ENCODE results near the gene NACC1. TPM values are rescaled to one million over a fixed set of nuclear protein-coding genes. Genes with fewer than 3 reads are reported as not detected.

NACC1 gene
- total RNA-seq, 1 experiment from 2014 or later = 237 TPM

GRCh38 chr19:13086341-13086740 lies 31.7 kb upstream of the NACC1 start:
- Mint-ChIP-seq H3K4me1 (peaks cover 31% of the 10 kb centered on the region), H3K27me3 (ENCODE audit: low read depth) (peaks cover 17% of the 10 kb centered on the region), H3K27ac (no peak overlapping the region), H3K9me3 (no peaks in the 10 kb centered on the region), H3K4me3 (no peak overlapping the region), H3K36me3 (no peaks in the 10 kb centered on the region)
- no peak for DNase-seq (ENCODE audit: low spot score)
- ATAC-seq = no peak
- ChIA-PET POLR2A (no interaction called here), CTCF (interaction anchor here (1.0 to 20.5 kb wide), 8 partner anchors 8 to 121 kb away, joined by 4 to 294 read pairs (median 12); no protein-coding TSS in a partner anchor)
- TF ChIP-seq ZNF263 (CRISPR knock-in tag; IDR thresholded peaks at IDR 0.05; ENCODE audit: low read depth) (no peak), JAZF1 (CRISPR knock-in tag; IDR thresholded peaks at IDR 0.05) (no peak), ZSCAN18 (CRISPR knock-in tag; IDR thresholded peaks at IDR 0.05) (no peak)
- TF ChIP-seq, protein P1, sequence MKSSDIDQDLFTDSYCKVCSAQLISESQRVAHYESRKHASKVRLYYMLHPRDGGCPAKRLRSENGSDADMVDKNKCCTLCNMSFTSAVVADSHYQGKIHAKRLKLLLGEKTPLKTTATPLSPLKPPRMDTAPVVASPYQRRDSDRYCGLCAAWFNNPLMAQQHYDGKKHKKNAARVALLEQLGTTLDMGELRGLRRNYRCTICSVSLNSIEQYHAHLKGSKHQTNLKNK (CRISPR knock-in tag; IDR thresholded peaks at IDR 0.05) = no peak

GRCh38 chr19:13087295-13087694 lies 30.8 kb upstream of the NACC1 start:
- POLR2A ChIA-PET = no interaction called here
- no peak for ATAC-seq
- CTCF ChIA-PET = interaction anchor here (0.5 to 20.5 kb wide), 8 partner anchors 9 to 122 kb away, joined by 3 to 294 read pairs (median 6); no protein-coding TSS in a partner anchor
- H3K4me3 Mint-ChIP-seq = no peak overlapping the region
- H3K27ac Mint-ChIP-seq = no peak overlapping the region
- no peaks in the 10 kb centered on the region for H3K9me3 Mint-ChIP-seq
- no peaks in the 10 kb centered on the region for H3K36me3 Mint-ChIP-seq
- TF ChIP-seq MYBL2 (CRISPR knock-in tag; IDR thresholded peaks at IDR 0.05) (no peak), SMAD4 (CRISPR knock-in tag; IDR thresholded peaks at IDR 0.05) (no peak), ZNF121 (CRISPR knock-in tag; IDR thresholded peaks at IDR 0.05) (no peak), EMX1 (CRISPR knock-in tag; IDR thresholded peaks at IDR 0.05) (no peak), ZNF263 (CRISPR knock-in tag; IDR thresholded peaks at IDR 0.05; ENCODE audit: low read depth) (no peak), ERG (CRISPR knock-in tag; IDR thresholded peaks at IDR 0.05) (no peak), ZNF396 (CRISPR knock-in tag; IDR thresholded peaks at IDR 0.05; ENCODE audit: borderline replicate concordance) (no peak), TCF7 (CRISPR knock-in tag; IDR thresholded peaks at IDR 0.05; ENCODE audit: low read depth) (no peak), RELA (CRISPR knock-in tag; IDR thresholded peaks at IDR 0.05; ENCODE audit: borderline replicate concordance) (no peak)
- TF ChIP-seq, protein P2, sequence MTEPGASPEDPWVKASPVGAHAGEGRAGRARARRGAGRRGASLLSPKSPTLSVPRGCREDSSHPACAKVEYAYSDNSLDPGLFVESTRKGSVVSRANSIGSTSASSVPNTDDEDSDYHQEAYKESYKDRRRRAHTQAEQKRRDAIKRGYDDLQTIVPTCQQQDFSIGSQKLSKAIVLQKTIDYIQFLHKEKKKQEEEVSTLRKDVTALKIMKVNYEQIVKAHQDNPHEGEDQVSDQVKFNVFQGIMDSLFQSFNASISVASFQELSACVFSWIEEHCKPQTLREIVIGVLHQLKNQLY (CRISPR knock-in tag; IDR thresholded peaks at IDR 0.05) = no peak
- TF ChIP-seq, protein P3, sequence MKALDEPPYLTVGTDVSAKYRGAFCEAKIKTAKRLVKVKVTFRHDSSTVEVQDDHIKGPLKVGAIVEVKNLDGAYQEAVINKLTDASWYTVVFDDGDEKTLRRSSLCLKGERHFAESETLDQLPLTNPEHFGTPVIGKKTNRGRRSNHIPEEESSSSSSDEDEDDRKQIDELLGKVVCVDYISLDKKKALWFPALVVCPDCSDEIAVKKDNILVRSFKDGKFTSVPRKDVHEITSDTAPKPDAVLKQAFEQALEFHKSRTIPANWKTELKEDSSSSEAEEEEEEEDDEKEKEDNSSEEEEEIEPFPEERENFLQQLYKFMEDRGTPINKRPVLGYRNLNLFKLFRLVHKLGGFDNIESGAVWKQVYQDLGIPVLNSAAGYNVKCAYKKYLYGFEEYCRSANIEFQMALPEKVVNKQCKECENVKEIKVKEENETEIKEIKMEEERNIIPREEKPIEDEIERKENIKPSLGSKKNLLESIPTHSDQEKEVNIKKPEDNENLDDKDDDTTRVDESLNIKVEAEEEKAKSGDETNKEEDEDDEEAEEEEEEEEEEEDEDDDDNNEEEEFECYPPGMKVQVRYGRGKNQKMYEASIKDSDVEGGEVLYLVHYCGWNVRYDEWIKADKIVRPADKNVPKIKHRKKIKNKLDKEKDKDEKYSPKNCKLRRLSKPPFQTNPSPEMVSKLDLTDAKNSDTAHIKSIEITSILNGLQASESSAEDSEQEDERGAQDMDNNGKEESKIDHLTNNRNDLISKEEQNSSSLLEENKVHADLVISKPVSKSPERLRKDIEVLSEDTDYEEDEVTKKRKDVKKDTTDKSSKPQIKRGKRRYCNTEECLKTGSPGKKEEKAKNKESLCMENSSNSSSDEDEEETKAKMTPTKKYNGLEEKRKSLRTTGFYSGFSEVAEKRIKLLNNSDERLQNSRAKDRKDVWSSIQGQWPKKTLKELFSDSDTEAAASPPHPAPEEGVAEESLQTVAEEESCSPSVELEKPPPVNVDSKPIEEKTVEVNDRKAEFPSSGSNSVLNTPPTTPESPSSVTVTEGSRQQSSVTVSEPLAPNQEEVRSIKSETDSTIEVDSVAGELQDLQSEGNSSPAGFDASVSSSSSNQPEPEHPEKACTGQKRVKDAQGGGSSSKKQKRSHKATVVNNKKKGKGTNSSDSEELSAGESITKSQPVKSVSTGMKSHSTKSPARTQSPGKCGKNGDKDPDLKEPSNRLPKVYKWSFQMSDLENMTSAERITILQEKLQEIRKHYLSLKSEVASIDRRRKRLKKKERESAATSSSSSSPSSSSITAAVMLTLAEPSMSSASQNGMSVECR (CRISPR knock-in tag; IDR thresholded peaks at IDR 0.05; ENCODE audit: borderline replicate concordance) = no peak
- TF ChIP-seq, protein P4, sequence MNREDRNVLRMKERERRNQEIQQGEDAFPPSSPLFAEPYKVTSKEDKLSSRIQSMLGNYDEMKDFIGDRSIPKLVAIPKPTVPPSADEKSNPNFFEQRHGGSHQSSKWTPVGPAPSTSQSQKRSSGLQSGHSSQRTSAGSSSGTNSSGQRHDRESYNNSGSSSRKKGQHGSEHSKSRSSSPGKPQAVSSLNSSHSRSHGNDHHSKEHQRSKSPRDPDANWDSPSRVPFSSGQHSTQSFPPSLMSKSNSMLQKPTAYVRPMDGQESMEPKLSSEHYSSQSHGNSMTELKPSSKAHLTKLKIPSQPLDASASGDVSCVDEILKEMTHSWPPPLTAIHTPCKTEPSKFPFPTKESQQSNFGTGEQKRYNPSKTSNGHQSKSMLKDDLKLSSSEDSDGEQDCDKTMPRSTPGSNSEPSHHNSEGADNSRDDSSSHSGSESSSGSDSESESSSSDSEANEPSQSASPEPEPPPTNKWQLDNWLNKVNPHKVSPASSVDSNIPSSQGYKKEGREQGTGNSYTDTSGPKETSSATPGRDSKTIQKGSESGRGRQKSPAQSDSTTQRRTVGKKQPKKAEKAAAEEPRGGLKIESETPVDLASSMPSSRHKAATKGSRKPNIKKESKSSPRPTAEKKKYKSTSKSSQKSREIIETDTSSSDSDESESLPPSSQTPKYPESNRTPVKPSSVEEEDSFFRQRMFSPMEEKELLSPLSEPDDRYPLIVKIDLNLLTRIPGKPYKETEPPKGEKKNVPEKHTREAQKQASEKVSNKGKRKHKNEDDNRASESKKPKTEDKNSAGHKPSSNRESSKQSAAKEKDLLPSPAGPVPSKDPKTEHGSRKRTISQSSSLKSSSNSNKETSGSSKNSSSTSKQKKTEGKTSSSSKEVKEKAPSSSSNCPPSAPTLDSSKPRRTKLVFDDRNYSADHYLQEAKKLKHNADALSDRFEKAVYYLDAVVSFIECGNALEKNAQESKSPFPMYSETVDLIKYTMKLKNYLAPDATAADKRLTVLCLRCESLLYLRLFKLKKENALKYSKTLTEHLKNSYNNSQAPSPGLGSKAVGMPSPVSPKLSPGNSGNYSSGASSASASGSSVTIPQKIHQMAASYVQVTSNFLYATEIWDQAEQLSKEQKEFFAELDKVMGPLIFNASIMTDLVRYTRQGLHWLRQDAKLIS (CRISPR knock-in tag; IDR thresholded peaks at IDR 0.05; ENCODE audit: borderline replicate concordance) = no peak
- H3K27me3 Mint-ChIP-seq (ENCODE audit: low read depth) = peaks cover 18% of the 10 kb centered on the region
- H3K4me1 Mint-ChIP-seq = peaks cover 37% of the 10 kb centered on the region
- DNase-seq (ENCODE audit: low spot score) = no peak
